ENCODE measurements around the gene ATP8A2. TPM values are rescaled to one million over a fixed set of nuclear protein-coding genes. Genes with fewer than 3 reads are reported as not detected.

Gene ATP8A2
- total RNA-seq, 1 experiment from 2014 or later = 5.2 TPM

GRCh38 chr13:25902891-25903341, 531.1 kb downstream of the ATP8A2 start:
- no peak overlapping the region for H3K27ac Mint-ChIP-seq
- H3K4me1 Mint-ChIP-seq = peaks cover 9% of the 10 kb centered on the region
- H3K27me3 Mint-ChIP-seq (ENCODE audit: low read depth) = peaks cover 24% of the 10 kb centered on the region
- DNase-seq (ENCODE audit: low spot score) (no peak), ATAC-seq (no peak)
- CTCF ChIA-PET = no interaction called here
- TF ChIP-seq GRHL2 (CRISPR knock-in tag; IDR thresholded peaks at IDR 0.05; ENCODE audit: insufficient replicate concordance, severe bottlenecking) (no peak), ZNF263 (CRISPR knock-in tag; IDR thresholded peaks at IDR 0.05; ENCODE audit: low read depth) (no peak), RELA (CRISPR knock-in tag; IDR thresholded peaks at IDR 0.05; ENCODE audit: borderline replicate concordance) (no peak), ZNF232 (CRISPR knock-in tag; IDR thresholded peaks at IDR 0.05) (no peak), ATF2 (CRISPR knock-in tag; IDR thresholded peaks at IDR 0.05; ENCODE audit: borderline replicate concordance, low read depth) (no peak), E2F5 (CRISPR knock-in tag; IDR thresholded peaks at IDR 0.05) (no peak), ESRRA (CRISPR knock-in tag; IDR thresholded peaks at IDR 0.05; ENCODE audit: borderline replicate concordance) (no peak), NFE2L1 (CRISPR knock-in tag; IDR thresholded peaks at IDR 0.05) (no peak), FOXP1 (CRISPR knock-in tag; IDR thresholded peaks at IDR 0.05; ENCODE audit: borderline replicate concordance) (no peak), ZNF425 (CRISPR knock-in tag; conservative IDR thresholded peaks at IDR 0.05) (no peak), IRF2 (CRISPR knock-in tag; IDR thresholded peaks at IDR 0.05; ENCODE audit: borderline replicate concordance, low read depth) (no peak), USF1 (CRISPR knock-in tag; IDR thresholded peaks at IDR 0.05) (no peak), CTCF (IDR thresholded peaks at IDR 0.05) (no peak), ARID4B (CRISPR knock-in tag; IDR thresholded peaks at IDR 0.05; ENCODE audit: borderline replicate concordance) (no peak), FOXP4 (CRISPR knock-in tag; IDR thresholded peaks at IDR 0.05) (no peak), SOX15 (CRISPR knock-in tag; IDR thresholded peaks at IDR 0.05) (no peak), RORB (CRISPR knock-in tag; IDR thresholded peaks at IDR 0.05) (no peak)
- H3K4me3 Mint-ChIP-seq = no peak overlapping the region
- POLR2A ChIA-PET = no interaction called here
- H3K36me3 Mint-ChIP-seq = peaks cover 24% of the 10 kb centered on the region
- H3K9me3 Mint-ChIP-seq = peaks cover 30% of the 10 kb centered on the region

All from WTC11 (cell line).